ENCODE measurements around the gene EN2.

GRCh38 chr7:155455132-155455693, 2.7 kb upstream of the EN2 start:
- TF ChIP-seq EZH2 (IDR thresholded peaks at IDR 0.05; ENCODE audit: insufficient read depth, poor library complexity, severe bottlenecking) = no peak
- TF ChIP-seq EZH2phosphoT487 (IDR thresholded peaks at IDR 0.05; ENCODE audit: insufficient read depth, low read depth) = 0 out of 2 replicates have a peak, but pooled peaks have one; percentile 9

All from GM23248 (cell line).